NB4 (cell line): ENCODE measurements around the gene ATXN7L1.

Experiments
- DNase-seq: peaks from one replicate; pipeline ENCODE4 v3.0.0; 2010; ENCODE audit warnings: low read depth
- H3K4me3 ChIP-seq: one replicate; pipeline ENCODE4 v1.5.1; 2011; ENCODE audit warnings: mild to moderate bottlenecking, low read depth, low read length, moderate library complexity
- CTCF ChIP-seq: IDR thresholded peaks from one replicate; pipeline ENCODE4 v1.5.1; 2012; ENCODE audit warnings: low read depth, low read length
- MYC ChIP-seq: IDR thresholded peaks from 2 replicates; pipeline ENCODE4 v1.6.1; 2011; ENCODE audit warnings: low read depth, low read length
- POLR2A ChIP-seq: IDR thresholded peaks from 2 replicates; pipeline ENCODE4 v1.6.1; 2011; ENCODE audit warnings: mild to moderate bottlenecking; ENCODE audit not compliant: insufficient read length; ENCODE audit errors: extremely low read depth
- TF ChIP-seq, protein P1 (sequence below): IDR thresholded peaks from 2 replicates; pipeline ENCODE4 v1.6.1; 2011; ENCODE audit warnings: low read depth, low read length

The ATXN7L1 gene

DNA sequence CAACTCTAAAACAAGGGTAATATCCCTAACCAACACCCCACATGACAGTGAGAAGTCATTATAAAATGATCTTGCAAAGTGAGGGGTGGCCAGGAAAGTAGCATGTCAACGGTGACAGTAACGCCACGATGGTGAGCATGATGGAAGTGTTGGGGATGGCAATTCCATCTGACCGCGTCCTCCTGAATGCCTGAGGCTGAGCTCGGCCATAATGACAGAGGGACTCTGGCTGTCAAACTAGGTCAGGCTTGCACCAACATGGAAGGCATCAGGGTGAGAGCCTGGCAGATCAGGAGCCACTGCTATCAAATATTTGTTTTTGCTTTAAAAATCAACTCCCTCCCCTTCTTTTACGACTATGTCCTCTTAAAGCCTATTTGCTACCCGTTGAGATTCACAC is 239.4 kb downstream of the ATXN7L1 start:
- TF ChIP-seq MYC (no peak), CTCF (no peak), POLR2A (no peak)
- TF ChIP-seq, protein P1, sequence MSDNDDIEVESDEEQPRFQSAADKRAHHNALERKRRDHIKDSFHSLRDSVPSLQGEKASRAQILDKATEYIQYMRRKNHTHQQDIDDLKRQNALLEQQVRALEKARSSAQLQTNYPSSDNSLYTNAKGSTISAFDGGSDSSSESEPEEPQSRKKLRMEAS = no peak

DNA sequence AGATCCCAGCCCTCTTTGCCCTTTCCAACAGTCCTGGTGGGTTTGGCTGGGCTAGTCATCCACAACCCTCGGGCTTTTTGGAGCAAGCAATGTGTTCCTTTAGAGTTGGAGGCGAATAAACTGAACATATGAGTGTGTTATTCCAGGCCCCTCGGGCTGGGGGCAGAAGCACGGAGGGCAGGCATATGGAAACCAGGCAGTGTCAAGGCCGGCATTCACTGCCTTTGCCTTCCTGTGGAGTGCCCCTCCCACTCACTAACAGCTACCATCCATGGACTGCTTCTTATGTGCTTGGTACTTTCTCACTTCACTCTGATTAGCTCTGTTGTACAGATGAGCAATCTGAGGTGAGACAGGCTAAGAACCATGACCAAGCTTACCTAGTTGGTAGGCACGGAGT is 241.2 kb downstream of the ATXN7L1 start:
- no peak overlapping the region for H3K4me3 ChIP-seq
- DNase-seq = no peak

More for the DNA sequence above, 239.4 kb downstream of the ATXN7L1 start:
- no peak for DNase-seq
- no peak overlapping the region for H3K4me3 ChIP-seq

GRCh38 chr7:105625986-105626385 is 250.4 kb downstream of the ATXN7L1 start:
- no peak for DNase-seq
- no peak overlapping the region for H3K4me3 ChIP-seq
- TF ChIP-seq, protein P1 = no peak
- TF ChIP-seq POLR2A (no peak), CTCF (no peak), MYC (no peak)

More for the DNA sequence above, 241.2 kb downstream of the ATXN7L1 start:
- TF ChIP-seq, protein P1 = no peak

DNA sequence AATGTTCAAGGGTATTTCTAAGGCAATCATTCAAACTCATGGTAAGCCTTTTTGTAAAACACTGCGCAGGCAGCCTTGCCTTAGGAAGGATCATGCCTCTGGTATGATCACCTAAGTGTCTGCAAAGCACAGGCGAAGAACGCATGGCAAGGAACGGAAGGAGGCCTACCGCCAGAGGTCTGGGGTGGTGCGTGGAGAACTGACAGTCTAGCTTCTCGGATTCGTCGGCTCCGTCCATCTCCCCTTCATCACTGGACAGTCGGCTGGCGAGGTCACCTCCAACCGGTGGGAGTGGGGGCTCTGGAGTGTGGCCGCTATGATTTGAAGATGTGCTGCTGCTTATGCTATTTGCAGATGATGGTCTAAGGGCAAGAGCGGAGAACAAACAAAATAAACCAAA is 252.5 kb downstream of the ATXN7L1 start:
- TF ChIP-seq POLR2A (no peak), CTCF (no peak), MYC (no peak)
- TF ChIP-seq, protein P1 = no peak
- DNase-seq = no peak
- no peak overlapping the region for H3K4me3 ChIP-seq

- DNase-seq = peak; percentile 23
- no peak overlapping the region for H3K4me3 ChIP-seq
- TF ChIP-seq MYC (no peak), POLR2A (no peak), CTCF (no peak)
- TF ChIP-seq, protein P1 = no peak
Observed at GRCh38 chr7:105623378-105623777, 253.0 kb downstream of the ATXN7L1 start.

DNA sequence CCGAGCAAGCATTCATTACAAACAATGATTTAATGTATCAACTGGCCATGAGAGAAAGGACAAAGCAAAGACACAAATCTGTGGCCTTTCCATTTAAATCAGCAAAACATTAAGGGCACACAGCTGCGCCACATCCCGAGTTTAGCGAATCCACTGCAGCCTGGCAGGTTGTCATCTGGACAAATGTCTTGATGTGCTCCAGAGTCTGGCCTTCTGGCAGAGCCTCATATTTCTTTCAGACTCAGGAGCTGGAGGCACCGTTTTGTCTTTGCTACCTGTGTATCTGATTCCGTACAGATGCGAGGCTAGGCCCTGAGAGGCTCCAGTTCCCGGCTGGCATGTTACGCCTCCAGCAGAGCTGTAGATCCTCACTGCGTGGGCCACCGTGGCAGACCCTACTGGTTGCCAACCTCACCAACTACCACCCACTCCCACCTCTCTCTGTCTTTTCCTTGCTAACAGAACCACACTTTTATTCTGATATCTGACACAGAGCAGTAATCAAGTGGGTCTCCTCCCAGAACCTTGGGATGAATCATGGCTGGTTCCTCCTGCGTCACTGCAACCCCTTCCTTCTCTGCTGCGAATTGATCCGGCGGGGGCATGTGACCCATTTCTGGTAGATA is 254.2 kb downstream of the ATXN7L1 start:
- H3K4me3 ChIP-seq = no peak overlapping the region
- DNase-seq = no peak
- TF ChIP-seq, protein P1 = no peak
- TF ChIP-seq CTCF (no peak), MYC (no peak), POLR2A (no peak)
